Measurements from ENCODE around the gene TMEM209.
"Not testable (repeated sequence)": the region's sequence is repeated elsewhere in the genome, so short reads cannot be mapped to it uniquely, and the experiment has no call there.

Gene TMEM209

GRCh38 chr7:130141884-130142653 lies 63.1 kb downstream of the TMEM209 start:
- no peak for DNase-seq

- DNase-seq: peak; percentile 14
Measured at GRCh38 chr7:130141161-130141883, 63.9 kb downstream of the TMEM209 start.

- DNase-seq: no peak
Measured at GRCh38 chr7:130140551-130141160, 64.5 kb downstream of the TMEM209 start.

GRCh38 chr7:130139193-130139960 lies 65.8 kb downstream of the TMEM209 start:
- DNase-seq: no peak

- no peak for DNase-seq
Measured at GRCh38 chr7:130137207-130137606, 68.0 kb downstream of the TMEM209 start.

- no peak for DNase-seq
Measured at GRCh38 chr7:130136579-130137167, 68.5 kb downstream of the TMEM209 start.

- no peak for DNase-seq
Measured at GRCh38 chr7:130135208-130136205, 69.7 kb downstream of the TMEM209 start.

- DNase-seq: no peak
Measured at GRCh38 chr7:130134726-130135125, 70.5 kb downstream of the TMEM209 start.

GRCh38 chr7:130134106-130134636 lies 71.0 kb downstream of the TMEM209 start:
- peak; percentile 95 for DNase-seq

GRCh38 chr7:130133029-130133782 lies 72.0 kb downstream of the TMEM209 start:
- DNase-seq: no peak

GRCh38 chr7:130131964-130132875 lies 73.0 kb downstream of the TMEM209 start:
- DNase-seq: no peak

GRCh38 chr7:130131191-130131834 lies 73.9 kb downstream of the TMEM209 start:
- no peak for DNase-seq

- DNase-seq: no peak
Measured at GRCh38 chr7:130129011-130129411, 76.2 kb downstream of the TMEM209 start.

- no peak for DNase-seq
Measured at GRCh38 chr7:130127821-130128317, 77.3 kb downstream of the TMEM209 start.

- DNase-seq: no peak
Measured at GRCh38 chr7:130127404-130127803, 77.8 kb downstream of the TMEM209 start.

GRCh38 chr7:130126840-130127239 lies 78.4 kb downstream of the TMEM209 start:
- not testable (repeated sequence) for DNase-seq

- DNase-seq: no peak
Measured at GRCh38 chr7:130124711-130125110, 80.5 kb downstream of the TMEM209 start.

GRCh38 chr7:130123501-130123900 lies 81.7 kb downstream of the TMEM209 start:
- DNase-seq: no peak

All from COR-L47 (cell line).